HG02973 (cell line): ENCODE measurements around the gene DYNLL2.
"Not testable (repeated sequence)": the region's sequence is repeated elsewhere in the genome, so short reads cannot be mapped to it uniquely, and the experiment has no call there.

Experiments used
- ATAC-seq: cut with Tn5 transposase; IDR thresholded peaks from one replicate; pipeline ENCODE4 v1.9.1; 2021; ENCODE audit warnings: moderate library complexity; ENCODE audit not compliant: unreplicated experiment

DYNLL2 gene

GRCh38 chr17:58082870-58083490, at the start of gene DYNLL2:
DYNLL2 (plus strand) TSS chr17:58083419; CDS start chr17:58087091, 3,672 bp downstream.
- ATAC-seq, result peak; percentile 49

GRCh38 chr17:58039975-58040374, 43.2 kb upstream of the DYNLL2 start:
- no peak for ATAC-seq

- ATAC-seq, result no peak
These were observed 42.8 kb upstream of the DYNLL2 start for GRCh38 chr17:58040386-58040785.

- no peak for ATAC-seq
These were observed 42.1 kb upstream of the DYNLL2 start for GRCh38 chr17:58041161-58041560.

GRCh38 chr17:58043221-58044181, 39.7 kb upstream of the DYNLL2 start:
- ATAC-seq, result no peak

- not testable (repeated sequence) for ATAC-seq
These were observed 39.0 kb upstream of the DYNLL2 start for GRCh38 chr17:58044256-58044655.

- no peak for ATAC-seq
These were observed 36.8 kb upstream of the DYNLL2 start for GRCh38 chr17:58046239-58047094.

- ATAC-seq, result no peak
These were observed 35.7 kb upstream of the DYNLL2 start for GRCh38 chr17:58047376-58048150.

GRCh38 chr17:58049533-58049932, 33.7 kb upstream of the DYNLL2 start:
- ATAC-seq, result no peak

- no peak for ATAC-seq
These were observed 32.3 kb upstream of the DYNLL2 start for GRCh38 chr17:58050966-58051365.

GRCh38 chr17:58051468-58051867, 31.8 kb upstream of the DYNLL2 start:
- no peak for ATAC-seq

GRCh38 chr17:58052407-58052806, 30.8 kb upstream of the DYNLL2 start:
- ATAC-seq, result no peak

GRCh38 chr17:58052945-58053715, 30.1 kb upstream of the DYNLL2 start:
- ATAC-seq, result no peak

GRCh38 chr17:58054641-58055040, 28.6 kb upstream of the DYNLL2 start:
- no peak for ATAC-seq

GRCh38 chr17:58056476-58056875, 26.7 kb upstream of the DYNLL2 start:
- no peak for ATAC-seq

GRCh38 chr17:58059141-58059540, 24.1 kb upstream of the DYNLL2 start:
- ATAC-seq, result no peak

GRCh38 chr17:58060596-58061191, 22.5 kb upstream of the DYNLL2 start:
- no peak for ATAC-seq

GRCh38 chr17:58061672-58062071, 21.5 kb upstream of the DYNLL2 start:
- ATAC-seq, result no peak

GRCh38 chr17:58065238-58065637, 18.0 kb upstream of the DYNLL2 start:
- ATAC-seq, result no peak
